ENCODE measurements around the gene PILRA.
"Not testable (repeated sequence)": the region's sequence is repeated elsewhere in the genome, so short reads cannot be mapped to it uniquely, and the experiment has no call there.

The PILRA gene

GRCh38 chr7:100381531-100382233 is 8.4 kb downstream of the PILRA start:
- not testable (repeated sequence) for DNase-seq

- peak; percentile 12 for DNase-seq
Observed at GRCh38 chr7:100382234-100382853, 9.1 kb downstream of the PILRA start.

- no peak for DNase-seq
Observed at GRCh38 chr7:100384628-100385294, 11.5 kb downstream of the PILRA start.

GRCh38 chr7:100386940-100387339 is 13.7 kb downstream of the PILRA start:
- no peak for DNase-seq

GRCh38 chr7:100387695-100388094 is 14.4 kb downstream of the PILRA start:
- no peak for DNase-seq

- DNase-seq = no peak
Observed at GRCh38 chr7:100389437-100390088, 16.3 kb downstream of the PILRA start.

- no peak for DNase-seq
Observed at GRCh38 chr7:100390286-100391009, 17.2 kb downstream of the PILRA start.

- no peak for DNase-seq
Observed at GRCh38 chr7:100393233-100393905, 20.1 kb downstream of the PILRA start.

- no peak for DNase-seq
Observed at GRCh38 chr7:100394077-100394476, 20.8 kb downstream of the PILRA start.

GRCh38 chr7:100396421-100396982 is 23.2 kb downstream of the PILRA start:
- no peak for DNase-seq

- no peak for DNase-seq
Observed at GRCh38 chr7:100397315-100398081, 24.2 kb downstream of the PILRA start.

GRCh38 chr7:100398239-100398638 is 25.0 kb downstream of the PILRA start:
- DNase-seq = no peak

GRCh38 chr7:100400041-100400440 is 26.8 kb downstream of the PILRA start:
- DNase-seq = no peak

- peak; percentile 14 for DNase-seq
Observed at GRCh38 chr7:100400656-100401055, 27.4 kb downstream of the PILRA start.

GRCh38 chr7:100401811-100402210 is 28.5 kb downstream of the PILRA start:
- DNase-seq = no peak

- DNase-seq = no peak
Observed at GRCh38 chr7:100402241-100402640, 29.0 kb downstream of the PILRA start.

GRCh38 chr7:100406767-100407166 is 33.5 kb downstream of the PILRA start:
- DNase-seq = peak; percentile 50

- DNase-seq = peak; percentile 74
Observed at GRCh38 chr7:100407285-100408180, 34.2 kb downstream of the PILRA start.

GRCh38 chr7:100411101-100411500 is 37.8 kb downstream of the PILRA start:
- no peak for DNase-seq

GRCh38 chr7:100413346-100413745 is 40.1 kb downstream of the PILRA start:
- DNase-seq = no peak
